Activated naive CD8-positive, alpha-beta T cell treated with anti-CD3 and anti-CD28 coated beads for 36 hours (primary cell): ENCODE data around the gene HK1. TPM values are rescaled to one million over a fixed set of nuclear protein-coding genes. Genes with fewer than 3 reads are reported as not detected.
"Not testable (repeated sequence)": the region's sequence is repeated elsewhere in the genome, so short reads cannot be mapped to it uniquely, and the experiment has no call there.

Experiments used
- DNase-seq: peaks from one replicate; pipeline ENCODE4 v3.0.0; 2021
- H3K27ac Mint-ChIP-seq: one replicate; pipeline ENCODE4 v1.8.0; 2022; ENCODE audit warnings: mild to moderate bottlenecking, moderate library complexity, mixed read lengths
- H3K27me3 Mint-ChIP-seq: one replicate; pipeline ENCODE4 v1.8.0; 2022; ENCODE audit warnings: mild to moderate bottlenecking, mixed read lengths
- H3K36me3 Mint-ChIP-seq: one replicate; pipeline ENCODE4 v1.8.0; 2021; ENCODE audit warnings: mild to moderate bottlenecking, mixed read lengths
- H3K4me1 Mint-ChIP-seq: one replicate; pipeline ENCODE4 v1.8.0; 2021; ENCODE audit warnings: mixed read lengths
- H3K4me3 Mint-ChIP-seq: one replicate; pipeline ENCODE4 v1.8.0; 2022; ENCODE audit warnings: mild to moderate bottlenecking, moderate library complexity, mixed read lengths
- H3K9me3 Mint-ChIP-seq: one replicate; pipeline ENCODE4 v1.8.0; 2022; ENCODE audit warnings: mixed read lengths
- total RNA-seq, 2 experiments: library from RNA; stranded (reverse); gene quantifications; one replicate each; pipeline ENCODE4 v1.2.3, GENCODE V29; 2021

Gene HK1
- total RNA-seq, 2 experiments from 2014 or later, result 236 to 244 TPM

DNA sequence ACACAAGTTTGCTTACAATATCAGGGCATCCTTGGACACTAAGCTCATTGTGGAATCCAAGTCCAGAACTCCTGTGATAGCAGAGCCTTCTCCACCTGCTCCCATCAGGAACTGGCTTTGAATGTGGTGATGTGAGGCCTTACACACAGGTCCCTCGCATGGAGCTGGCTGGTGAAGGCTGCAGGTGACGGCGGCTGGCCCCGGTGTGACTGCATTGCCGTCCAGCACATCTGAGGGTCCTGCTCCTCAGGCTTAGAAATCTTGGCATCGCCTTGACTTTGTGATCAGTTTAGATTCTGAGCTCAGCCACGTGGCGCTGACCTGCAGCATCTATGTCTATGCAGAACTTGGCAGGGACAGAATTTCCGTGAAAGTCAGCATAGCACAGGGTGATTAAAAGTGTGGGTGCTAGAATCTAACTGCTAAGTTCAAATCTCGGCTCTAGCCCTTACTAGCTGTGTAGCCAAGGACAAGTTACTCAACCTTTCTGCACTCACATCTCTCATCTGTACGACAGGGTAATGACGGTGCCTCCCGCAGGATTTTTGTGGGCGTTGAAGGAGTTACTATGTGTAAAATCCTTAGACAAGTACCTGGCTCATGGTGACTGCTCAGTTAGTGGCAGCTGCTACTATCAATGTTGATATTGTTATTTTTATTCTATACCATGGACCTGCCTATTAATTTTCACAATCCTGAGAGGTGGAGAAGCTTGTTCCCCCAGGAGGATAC, 31.5 kb upstream of the HK1 start:
- Mint-ChIP-seq H3K27me3 (no peaks in the 10 kb centered on the region), H3K27ac (no peak overlapping the region), H3K4me1 (no peaks in the 10 kb centered on the region), H3K9me3 (no peaks in the 10 kb centered on the region), H3K36me3 (no peaks in the 10 kb centered on the region), H3K4me3 (no peak overlapping the region)
- no peak for DNase-seq

DNA sequence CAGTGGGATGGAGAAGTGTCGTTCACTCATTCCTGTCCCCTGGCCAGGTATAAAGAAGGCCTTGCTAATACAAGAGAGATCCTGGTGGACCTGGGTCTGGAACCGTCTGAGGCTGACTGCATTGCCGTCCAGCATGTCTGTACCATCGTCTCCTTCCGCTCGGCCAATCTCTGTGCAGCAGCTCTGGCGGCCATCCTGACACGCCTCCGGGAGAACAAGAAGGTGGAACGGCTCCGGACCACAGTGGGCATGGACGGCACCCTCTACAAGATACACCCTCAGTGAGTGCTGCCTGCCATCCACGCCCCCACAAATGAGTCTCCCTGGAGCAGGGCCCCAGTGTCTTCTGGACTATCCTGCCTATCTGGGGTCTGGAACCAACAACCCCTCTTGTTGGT, 31.0 kb upstream of the HK1 start:
- H3K36me3 Mint-ChIP-seq, result no peaks in the 10 kb centered on the region
- DNase-seq, result no peak
- H3K4me1 Mint-ChIP-seq, result no peaks in the 10 kb centered on the region
- H3K27me3 Mint-ChIP-seq, result no peaks in the 10 kb centered on the region
- no peak overlapping the region for H3K27ac Mint-ChIP-seq
- no peak overlapping the region for H3K4me3 Mint-ChIP-seq
- H3K9me3 Mint-ChIP-seq, result no peaks in the 10 kb centered on the region

DNA sequence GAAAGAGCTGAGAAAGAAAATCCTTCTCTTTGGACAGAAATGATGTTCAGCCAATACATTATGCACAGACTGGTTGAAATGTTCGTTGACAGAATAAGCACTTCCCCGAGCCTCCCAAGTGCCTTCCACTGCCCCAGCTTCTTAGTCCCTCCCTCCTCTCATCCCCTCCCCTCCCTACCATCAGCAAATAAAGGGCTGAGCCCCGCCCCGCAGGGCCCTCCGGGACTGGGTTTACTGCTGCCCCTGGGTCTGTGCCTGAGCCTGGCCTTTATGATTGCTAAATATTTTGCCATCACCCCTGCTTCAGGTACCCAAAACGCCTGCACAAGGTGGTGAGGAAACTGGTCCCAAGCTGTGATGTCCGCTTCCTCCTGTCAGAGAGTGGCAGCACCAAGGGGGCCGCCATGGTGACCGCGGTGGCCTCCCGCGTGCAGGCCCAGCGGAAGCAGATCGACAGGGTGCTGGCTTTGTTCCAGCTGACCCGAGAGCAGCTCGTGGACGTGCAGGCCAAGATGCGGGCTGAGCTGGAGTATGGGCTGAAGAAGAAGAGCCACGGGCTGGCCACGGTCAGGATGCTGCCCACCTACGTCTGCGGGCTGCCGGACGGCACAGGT, 30.1 kb upstream of the HK1 start:
- no peak for DNase-seq
- H3K36me3 Mint-ChIP-seq, result no peaks in the 10 kb centered on the region
- no peaks in the 10 kb centered on the region for H3K27me3 Mint-ChIP-seq
- no peaks in the 10 kb centered on the region for H3K9me3 Mint-ChIP-seq
- H3K4me3 Mint-ChIP-seq, result no peak overlapping the region
- H3K4me1 Mint-ChIP-seq, result no peaks in the 10 kb centered on the region
- no peak overlapping the region for H3K27ac Mint-ChIP-seq

DNA sequence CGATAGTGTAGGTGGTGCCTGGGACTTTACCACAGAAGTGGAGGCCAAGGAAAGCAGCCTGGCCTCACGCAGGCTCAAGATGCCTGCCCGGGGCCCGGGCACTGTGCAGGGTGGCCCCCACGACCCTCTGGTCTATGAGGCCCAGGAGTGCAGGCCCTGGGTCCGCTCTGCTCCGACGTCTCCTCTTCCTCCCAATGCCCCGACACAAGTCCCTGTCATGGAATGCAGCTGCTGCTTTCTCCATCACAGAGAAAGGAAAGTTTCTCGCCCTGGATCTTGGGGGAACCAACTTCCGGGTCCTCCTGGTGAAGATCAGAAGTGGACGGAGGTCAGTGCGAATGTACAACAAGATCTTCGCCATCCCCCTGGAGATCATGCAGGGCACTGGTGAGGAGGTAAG, 28.3 kb upstream of the HK1 start:
- no peak for DNase-seq
- H3K27me3 Mint-ChIP-seq, result no peaks in the 10 kb centered on the region
- no peaks in the 10 kb centered on the region for H3K36me3 Mint-ChIP-seq
- no peak overlapping the region for H3K27ac Mint-ChIP-seq
- no peaks in the 10 kb centered on the region for H3K4me1 Mint-ChIP-seq
- H3K4me3 Mint-ChIP-seq, result no peak overlapping the region
- no peaks in the 10 kb centered on the region for H3K9me3 Mint-ChIP-seq

DNA sequence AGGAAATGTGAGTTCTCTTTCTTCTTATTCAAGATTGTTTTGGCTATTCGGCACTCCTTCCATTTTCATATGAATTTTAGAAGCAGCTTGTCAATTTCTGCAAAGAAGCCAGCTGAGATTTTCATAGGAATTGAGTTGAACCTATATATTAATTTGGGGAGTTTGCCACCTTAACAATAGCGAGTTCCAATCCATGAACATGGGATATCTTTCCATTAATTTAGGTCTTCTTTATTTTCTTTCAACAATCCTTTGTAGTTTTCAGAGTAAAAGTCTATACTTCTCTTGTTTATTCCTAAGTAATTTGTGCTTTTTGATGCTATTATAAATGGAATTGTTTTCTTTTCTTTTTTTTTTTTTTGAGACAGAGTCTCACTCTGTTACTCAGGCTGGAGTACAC, 26.9 kb upstream of the HK1 start:
- H3K4me1 Mint-ChIP-seq, DNase-seq, H3K27me3 Mint-ChIP-seq, H3K36me3 Mint-ChIP-seq, H3K27ac Mint-ChIP-seq, H3K9me3 Mint-ChIP-seq, H3K4me3 Mint-ChIP-seq: not testable (repeated sequence)

DNA sequence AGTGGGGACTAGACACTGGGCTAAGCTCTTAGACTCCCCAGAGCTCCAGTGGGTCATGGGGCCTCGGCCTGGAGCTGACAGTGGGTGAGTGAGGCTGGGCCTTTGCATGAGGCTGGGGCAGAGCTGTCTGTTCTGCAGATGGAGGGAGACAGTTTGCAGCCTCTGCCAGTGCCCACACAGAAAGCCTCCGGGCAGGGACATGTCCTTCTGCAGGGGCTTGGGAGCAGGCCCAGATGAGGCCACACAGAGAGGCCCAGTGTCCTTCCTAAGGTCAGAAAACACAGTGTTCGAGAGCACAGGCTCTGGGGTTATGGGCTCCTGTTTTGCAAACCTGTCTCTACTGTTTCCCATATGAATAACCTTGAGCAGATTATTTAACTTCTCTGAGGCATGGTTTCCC, 25.1 kb upstream of the HK1 start:
- Mint-ChIP-seq H3K9me3 (no peaks in the 10 kb centered on the region), H3K36me3 (no peaks in the 10 kb centered on the region), H3K4me1 (no peaks in the 10 kb centered on the region), H3K27ac (no peak overlapping the region), H3K27me3 (no peaks in the 10 kb centered on the region), H3K4me3 (no peak overlapping the region)
- no peak for DNase-seq

DNA sequence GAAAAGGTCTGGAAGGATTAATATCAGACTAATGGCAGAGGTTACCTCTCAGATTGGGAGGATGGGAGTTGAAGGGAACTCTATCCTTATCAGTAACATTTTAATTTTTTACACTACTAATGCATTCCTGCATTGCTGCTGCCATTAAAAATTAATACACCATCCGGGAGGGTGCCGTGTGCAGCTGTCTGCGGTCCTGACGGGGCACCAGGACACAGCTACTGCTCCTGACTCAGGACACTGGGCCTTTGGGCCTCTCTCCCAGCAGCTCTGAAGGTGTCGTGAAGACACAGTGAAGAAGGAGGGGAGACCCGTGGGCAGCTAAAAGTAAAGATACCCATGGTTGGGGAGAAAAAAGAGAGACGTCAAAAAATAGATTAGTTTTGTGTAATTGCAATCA, 23.4 kb upstream of the HK1 start:
- H3K27ac Mint-ChIP-seq, result no peak overlapping the region
- H3K4me3 Mint-ChIP-seq, result no peak overlapping the region
- H3K9me3 Mint-ChIP-seq, result no peaks in the 10 kb centered on the region
- H3K27me3 Mint-ChIP-seq, result no peaks in the 10 kb centered on the region
- peaks cover 2% of the 10 kb centered on the region for H3K4me1 Mint-ChIP-seq
- no peaks in the 10 kb centered on the region for H3K36me3 Mint-ChIP-seq
- no peak for DNase-seq

DNA sequence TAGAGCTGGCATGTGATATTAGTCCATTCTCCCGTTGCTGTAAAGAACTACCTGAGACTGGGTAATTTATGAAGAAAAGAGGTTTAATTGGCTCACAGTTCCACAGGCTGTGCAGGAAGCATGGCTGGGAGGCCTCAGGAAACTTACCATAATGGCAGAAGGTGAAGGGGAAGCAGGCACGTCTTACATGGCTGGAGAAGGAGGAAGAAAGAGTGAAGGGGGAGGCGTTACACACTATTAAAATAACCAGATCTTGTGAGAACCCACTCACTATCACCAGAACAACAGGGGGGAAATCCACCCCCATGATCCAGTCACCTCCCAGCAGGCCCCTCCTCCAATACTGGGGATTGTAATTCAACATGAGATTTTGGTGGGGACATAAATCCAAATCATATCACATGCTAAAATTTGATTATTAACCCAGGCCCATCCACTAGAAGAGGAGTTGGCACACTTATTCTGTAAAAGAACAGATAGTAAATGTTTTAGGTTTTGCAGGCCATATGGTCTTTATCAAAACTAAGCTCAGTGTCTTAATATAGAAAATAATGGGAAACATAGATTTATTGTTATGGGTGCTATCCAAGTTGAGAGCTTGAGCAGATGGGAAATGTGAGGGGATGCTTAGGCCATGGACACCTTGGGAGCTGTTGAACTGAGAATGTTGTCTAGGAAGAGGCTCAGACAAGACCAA, 18.6 kb upstream of the HK1 start:
- H3K4me3 Mint-ChIP-seq, result no peak overlapping the region
- no peaks in the 10 kb centered on the region for H3K9me3 Mint-ChIP-seq
- H3K27me3 Mint-ChIP-seq, result no peaks in the 10 kb centered on the region
- H3K36me3 Mint-ChIP-seq, result no peaks in the 10 kb centered on the region
- no peak for DNase-seq
- no peak overlapping the region for H3K27ac Mint-ChIP-seq
- H3K4me1 Mint-ChIP-seq, result peaks cover 6% of the 10 kb centered on the region

DNA sequence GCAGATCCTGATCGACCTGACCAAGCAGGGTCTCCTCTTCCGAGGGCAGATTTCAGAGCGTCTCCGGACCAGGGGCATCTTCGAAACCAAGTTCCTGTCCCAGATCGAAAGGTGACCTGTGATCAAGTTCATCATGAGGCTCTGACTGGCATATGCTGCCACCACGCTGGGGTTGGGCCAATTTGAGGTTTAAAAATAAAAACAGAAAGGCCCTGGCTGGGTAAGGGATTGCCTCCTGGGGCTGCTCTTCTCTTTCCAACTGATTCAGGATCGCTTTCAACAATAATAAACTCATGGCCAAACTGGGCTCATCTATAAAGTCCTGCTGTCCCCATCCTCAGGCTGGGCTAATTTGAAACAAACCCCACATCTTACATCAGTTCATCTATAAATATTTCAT, 17.1 kb upstream of the HK1 start:
- Mint-ChIP-seq H3K4me1 (peaks cover 6% of the 10 kb centered on the region), H3K9me3 (no peaks in the 10 kb centered on the region), H3K27me3 (peaks cover 3% of the 10 kb centered on the region), H3K27ac (no peak overlapping the region), H3K4me3 (no peak overlapping the region), H3K36me3 (no peaks in the 10 kb centered on the region)
- no peak for DNase-seq

DNA sequence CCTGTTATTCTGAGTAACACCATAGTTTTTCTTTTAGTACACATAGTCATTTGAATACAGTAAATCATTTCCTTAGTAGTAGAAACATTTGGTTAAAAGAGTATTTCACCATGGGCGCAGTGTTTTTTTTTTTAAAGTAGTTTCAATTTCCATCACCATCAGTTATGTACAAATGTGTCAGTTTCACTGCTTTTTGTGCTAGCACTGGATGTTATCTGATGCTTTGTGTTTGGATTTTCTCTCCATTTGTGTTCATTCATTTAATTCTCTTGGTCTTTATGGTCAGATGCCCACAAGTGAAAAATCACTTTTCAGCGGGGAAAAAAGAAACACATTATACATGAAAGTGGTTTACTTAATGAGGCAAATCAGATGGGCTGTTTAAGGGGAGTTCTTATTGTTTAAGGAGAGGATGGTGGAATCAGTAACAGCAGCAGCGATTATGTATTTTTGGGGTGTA, 16.0 kb upstream of the HK1 start:
- Mint-ChIP-seq H3K27me3 (peaks cover 3% of the 10 kb centered on the region), H3K27ac (no peak overlapping the region)

DNA sequence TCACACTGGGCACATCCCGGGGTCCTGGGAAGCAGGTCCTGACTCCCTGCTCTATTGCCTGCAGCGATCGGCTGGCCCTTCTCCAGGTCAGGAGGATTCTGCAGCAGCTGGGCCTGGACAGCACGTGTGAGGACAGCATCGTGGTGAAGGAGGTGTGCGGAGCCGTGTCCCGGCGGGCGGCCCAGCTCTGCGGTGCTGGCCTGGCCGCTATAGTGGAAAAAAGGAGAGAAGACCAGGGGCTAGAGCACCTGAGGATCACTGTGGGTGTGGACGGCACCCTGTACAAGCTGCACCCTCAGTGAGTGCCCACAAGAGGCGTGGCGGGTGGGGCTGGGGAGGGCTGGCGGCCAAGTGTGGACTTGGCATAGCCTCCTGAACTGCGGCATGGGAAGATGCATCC, 12.8 kb upstream of the HK1 start:
- H3K4me1 Mint-ChIP-seq, result peaks cover 5% of the 10 kb centered on the region
- H3K27ac Mint-ChIP-seq, result no peak overlapping the region
- H3K9me3 Mint-ChIP-seq, result no peaks in the 10 kb centered on the region
- no peaks in the 10 kb centered on the region for H3K36me3 Mint-ChIP-seq
- no peak overlapping the region for H3K4me3 Mint-ChIP-seq
- peaks cover 3% of the 10 kb centered on the region for H3K27me3 Mint-ChIP-seq
- no peak for DNase-seq

More for the DNA sequence above, 16.0 kb upstream of the HK1 start:
- no peak for DNase-seq
- Mint-ChIP-seq H3K4me3 (no peak overlapping the region), H3K4me1 (peaks cover 6% of the 10 kb centered on the region), H3K9me3 (no peaks in the 10 kb centered on the region), H3K36me3 (no peaks in the 10 kb centered on the region)

DNA sequence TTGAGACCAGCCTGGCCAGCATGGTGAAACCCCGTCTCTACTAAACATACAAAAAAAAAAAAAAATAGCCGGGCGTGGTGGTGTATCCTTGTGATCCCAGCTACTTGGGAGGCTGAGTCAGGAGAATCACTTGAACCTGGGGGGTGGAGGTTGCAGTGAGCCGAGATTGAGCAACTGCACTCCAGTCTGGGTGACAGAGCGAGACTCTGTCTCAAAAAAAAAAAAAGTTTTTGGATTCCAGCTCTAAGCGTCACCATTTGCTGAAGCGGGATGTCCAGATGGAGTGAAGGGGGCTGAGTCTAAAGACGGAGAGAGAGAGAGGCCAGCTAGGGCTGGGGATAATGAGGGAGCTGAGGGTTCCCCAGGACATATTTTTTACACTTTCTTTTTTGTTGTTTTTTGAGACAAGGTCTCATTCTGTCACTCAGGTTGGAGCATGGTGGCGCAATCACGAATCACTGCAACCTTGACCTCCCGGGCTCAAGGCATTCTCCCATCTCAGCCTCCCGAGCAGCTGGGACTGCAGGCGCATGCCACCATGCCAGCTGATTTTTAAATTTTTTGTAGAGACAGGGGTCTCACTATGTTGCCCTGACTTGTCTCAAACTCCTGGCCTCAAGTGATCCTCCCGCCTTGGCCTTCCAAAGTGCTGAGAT, 9.4 kb upstream of the HK1 start:
- Mint-ChIP-seq H3K9me3 (peaks cover 3% of the 10 kb centered on the region), H3K4me3 (no peak overlapping the region), H3K4me1 (peaks cover 5% of the 10 kb centered on the region), H3K27me3 (peaks cover 3% of the 10 kb centered on the region), H3K27ac (no peak overlapping the region), H3K36me3 (no peaks in the 10 kb centered on the region)
- DNase-seq, result no peak

DNA sequence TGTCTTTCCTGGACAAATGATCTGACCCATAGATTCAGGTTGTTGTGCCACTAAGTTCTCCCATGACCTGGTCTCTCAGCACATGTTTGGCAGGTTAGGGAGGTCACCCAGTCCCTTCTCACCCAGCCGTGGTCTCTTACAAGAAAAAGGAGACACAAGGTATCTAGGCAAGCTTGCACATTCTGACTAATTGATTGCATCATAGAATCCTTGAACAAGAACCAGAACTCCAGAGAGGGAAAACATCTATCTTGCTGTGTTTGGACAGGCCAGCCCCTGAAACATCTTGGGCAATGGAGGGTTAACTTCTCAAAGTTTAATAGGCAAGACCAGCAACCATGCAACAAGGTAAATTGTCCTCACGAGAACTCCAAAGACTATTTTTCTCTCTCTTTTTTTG, 8.5 kb upstream of the HK1 start:
- H3K4me3 Mint-ChIP-seq, result no peak overlapping the region
- no peaks in the 10 kb centered on the region for H3K36me3 Mint-ChIP-seq
- DNase-seq, result no peak
- H3K9me3 Mint-ChIP-seq, result peaks cover 3% of the 10 kb centered on the region
- H3K4me1 Mint-ChIP-seq, result peaks cover 5% of the 10 kb centered on the region
- no peak overlapping the region for H3K27ac Mint-ChIP-seq
- peaks cover 3% of the 10 kb centered on the region for H3K27me3 Mint-ChIP-seq

DNA sequence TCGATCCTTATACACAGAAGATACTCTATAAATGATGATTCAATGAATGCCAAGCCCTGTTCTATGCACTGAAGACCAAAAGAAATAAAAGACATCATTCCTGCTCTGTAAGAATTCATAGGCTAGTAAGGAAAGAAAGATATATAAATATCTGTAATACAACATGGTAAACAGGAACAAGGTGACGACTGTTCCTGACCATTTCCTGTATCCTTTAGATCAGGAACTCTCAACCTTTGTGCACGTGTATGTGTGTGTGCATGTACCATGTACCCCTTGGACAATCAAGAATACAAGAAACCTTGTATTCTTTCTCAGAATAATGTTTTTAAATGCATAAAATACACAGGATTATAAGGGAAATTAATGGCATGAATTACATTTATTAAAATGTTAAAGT, 7.3 kb upstream of the HK1 start:
- H3K36me3 Mint-ChIP-seq, result no peaks in the 10 kb centered on the region
- peaks cover 3% of the 10 kb centered on the region for H3K9me3 Mint-ChIP-seq
- H3K4me1 Mint-ChIP-seq, result peaks cover 5% of the 10 kb centered on the region

DNA sequence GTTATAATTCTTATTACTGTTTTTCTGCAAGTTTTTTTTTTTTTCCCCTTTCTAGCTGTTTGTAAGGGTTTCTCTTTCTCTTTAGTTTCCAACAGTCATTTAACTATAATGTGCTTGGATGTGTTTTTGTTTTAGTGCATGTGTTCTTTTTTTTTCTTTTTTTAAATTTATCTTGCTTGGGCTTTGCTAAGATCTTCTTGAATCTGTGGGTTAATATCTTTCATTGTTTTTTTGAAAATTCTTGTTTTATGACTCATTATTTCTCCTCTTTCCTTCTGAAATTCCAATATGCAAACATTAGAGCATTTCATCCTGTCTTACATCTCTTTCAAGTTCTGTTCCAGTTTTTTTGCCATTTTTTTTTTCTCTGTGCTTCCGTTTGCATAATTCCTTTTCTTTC, 5.7 kb upstream of the HK1 start:
- no peak overlapping the region for H3K4me3 Mint-ChIP-seq
- H3K27ac Mint-ChIP-seq, result no peak overlapping the region
- H3K36me3 Mint-ChIP-seq, result no peaks in the 10 kb centered on the region
- no peaks in the 10 kb centered on the region for H3K27me3 Mint-ChIP-seq
- H3K4me1 Mint-ChIP-seq, result peaks cover 5% of the 10 kb centered on the region
- H3K9me3 Mint-ChIP-seq, result peaks cover 3% of the 10 kb centered on the region
- no peak for DNase-seq

More for the DNA sequence above, 7.3 kb upstream of the HK1 start:
- DNase-seq, result no peak
- H3K27ac Mint-ChIP-seq, result no peak overlapping the region
- no peak overlapping the region for H3K4me3 Mint-ChIP-seq
- H3K27me3 Mint-ChIP-seq, result no peaks in the 10 kb centered on the region
